Testis (tissue), 2 donors: ENCODE measurements around the gene ARL15.

ENCODE experiments used
- CTCF ChIP-seq, 3 experiments: fragments of 450-650 bp in 2 of 3; fragments of 200-600 bp in 1 of 3; sonication (generic) in 1 of 3; IDR thresholded peaks; one replicate each; pipeline ENCODE4 v1.5.1; 2016 to 2019; ENCODE audit warnings: antibody characterized with exemption in 3 of 3, mild to moderate bottlenecking in 2 of 3, moderate library complexity in 1 of 3
- POLR2A ChIP-seq: fragments of 450-650 bp; IDR thresholded peaks from one replicate; pipeline ENCODE4 v1.6.1; 2017; ENCODE audit warnings: antibody characterized with exemption, mild to moderate bottlenecking, moderate library complexity

GRCh38 chr5:53856506-53856905 lies 453.9 kb downstream of the ARL15 start:
- no peak for TF ChIP-seq CTCF (IDR thresholded peaks at IDR 0.05)
- no peak for TF ChIP-seq POLR2A
